ENCODE measurements around the gene TIMMDC1. TPM values are rescaled to one million over a fixed set of nuclear protein-coding genes. Genes with fewer than 3 reads are reported as not detected.

TIMMDC1 gene
- total RNA-seq, 5 donors from 2014 or later (not counting 1 experiment from before 2014, with no cell fraction given): 35.9 to 74.3 (median 68.0) TPM

DNA sequence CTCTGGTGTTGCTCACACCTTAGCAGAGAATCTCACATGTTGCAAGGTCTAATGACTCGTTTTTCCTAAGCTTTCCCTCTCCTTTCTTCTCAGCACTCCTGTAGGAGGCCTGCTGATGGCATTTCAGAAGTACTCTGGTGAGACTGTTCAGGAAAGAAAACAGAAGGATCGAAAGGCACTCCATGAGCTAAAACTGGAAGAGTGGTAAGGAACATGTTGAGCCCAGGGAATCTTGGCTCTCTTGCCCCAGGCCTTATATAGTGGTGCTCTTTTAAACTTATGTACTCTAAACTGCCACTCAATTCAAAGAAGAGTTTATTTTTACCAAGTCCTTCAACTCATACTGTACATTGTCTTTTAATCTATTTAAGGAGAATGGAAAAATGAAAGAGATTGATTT lies 18.8 kb downstream of the TIMMDC1 start:
- POLR2A ChIA-PET: no interaction called here
- Mint-ChIP-seq H3K27me3 (no peaks in the 10 kb centered on the region), H3K27ac (no peak overlapping the region), H3K4me3 (no peak overlapping the region), H3K4me1 (no peaks in the 10 kb centered on the region), H3K9me3 (peaks cover 0 to 7% (median 3%) of the 10 kb centered on the region in 3 donors), H3K36me3 (peaks cover 81% of the 10 kb centered on the region)
- ATAC-seq (replicated peaks in 1 of 4) (no peak), DNase-seq (no peak)
- H3K27ac ChIP-seq (ENCODE audit: low read length): no peak overlapping the region
- no peak overlapping the region for H3K4me3 ChIP-seq (ENCODE audit: control insufficient read depth in 1 of 2, extremely low read depth in 1 of 2, low read length in 1 of 2)
- CTCF ChIA-PET: no interaction called here
- WGBS (ENCODE audit: insufficient coverage): 100% methylated on average over 1 of the region's 2 CpGs
- H3K9me3 ChIP-seq: no peaks in the 10 kb centered on the region
- peaks cover 6 to 79% of the 10 kb centered on the region in 2 donors for H3K36me3 ChIP-seq (ENCODE audit: control insufficient read depth in 2 of 2, extremely low read depth in 1 of 2, insufficient read depth in 1 of 2, low read length in 1 of 2)
- H3K27me3 ChIP-seq (replicated peaks in 1 of 2; ENCODE audit: control insufficient read depth in 2 of 2, extremely low read depth in 1 of 2, insufficient read depth in 2 of 2, low read length in 1 of 2): no peaks in the 10 kb centered on the region
- H3K4me1 ChIP-seq (ENCODE audit: control insufficient read depth in 1 of 2, extremely low read depth in 1 of 2, insufficient read depth in 2 of 2, low read length in 2 of 2): no peaks in the 10 kb centered on the region

DNA sequence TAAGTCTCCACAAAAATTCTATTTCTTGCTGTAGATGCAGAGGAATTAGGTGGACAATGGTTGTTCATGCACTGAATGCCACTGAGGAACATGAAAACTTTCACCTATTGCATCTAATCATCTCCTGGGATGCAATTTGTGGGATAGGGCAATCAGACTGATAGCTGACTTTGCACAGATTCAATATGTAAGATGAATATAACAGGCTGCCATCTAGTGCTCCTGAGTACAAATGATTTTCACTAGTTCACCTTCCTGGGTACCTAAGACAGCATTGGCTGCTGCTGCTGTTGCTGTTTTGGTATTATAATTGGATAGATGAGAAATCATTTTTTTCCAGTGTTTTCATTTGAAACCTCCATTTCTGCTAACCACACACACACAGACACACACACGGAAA lies 19.7 kb downstream of the TIMMDC1 start:
- no peaks in the 10 kb centered on the region for H3K9me3 ChIP-seq
- H3K27ac Mint-ChIP-seq: no peak overlapping the region
- H3K36me3 Mint-ChIP-seq: peaks cover 83% of the 10 kb centered on the region
- no peak for ATAC-seq (replicated peaks in 1 of 4)
- H3K4me1 Mint-ChIP-seq: no peaks in the 10 kb centered on the region
- DNase-seq: no peak
- no peak overlapping the region for H3K27ac ChIP-seq (ENCODE audit: low read length)
- H3K4me3 ChIP-seq (ENCODE audit: control insufficient read depth in 1 of 2, extremely low read depth in 1 of 2, low read length in 1 of 2): no peak overlapping the region
- no peaks in the 10 kb centered on the region for H3K27me3 ChIP-seq (replicated peaks in 1 of 2; ENCODE audit: control insufficient read depth in 2 of 2, extremely low read depth in 1 of 2, insufficient read depth in 2 of 2, low read length in 1 of 2)
- no CpG with 5 or more reads among the region's 1 CpG for WGBS (ENCODE audit: insufficient coverage)
- ChIA-PET POLR2A (no interaction called here), CTCF (interaction anchor here in 1 of 2 donors (0.7 kb wide), 1 partner anchor 726 kb away, joined by 3 read pairs; no protein-coding TSS in a partner anchor)
- H3K27me3 Mint-ChIP-seq: no peaks in the 10 kb centered on the region
- no peak overlapping the region for H3K4me3 Mint-ChIP-seq
- H3K36me3 ChIP-seq (ENCODE audit: control insufficient read depth in 2 of 2, extremely low read depth in 1 of 2, insufficient read depth in 1 of 2, low read length in 1 of 2): peaks cover 6 to 77% of the 10 kb centered on the region in 2 donors
- H3K4me1 ChIP-seq (ENCODE audit: control insufficient read depth in 1 of 2, extremely low read depth in 1 of 2, insufficient read depth in 2 of 2, low read length in 2 of 2): no peaks in the 10 kb centered on the region
- peaks cover 0 to 7% (median 3%) of the 10 kb centered on the region in 3 donors for H3K9me3 Mint-ChIP-seq

DNA sequence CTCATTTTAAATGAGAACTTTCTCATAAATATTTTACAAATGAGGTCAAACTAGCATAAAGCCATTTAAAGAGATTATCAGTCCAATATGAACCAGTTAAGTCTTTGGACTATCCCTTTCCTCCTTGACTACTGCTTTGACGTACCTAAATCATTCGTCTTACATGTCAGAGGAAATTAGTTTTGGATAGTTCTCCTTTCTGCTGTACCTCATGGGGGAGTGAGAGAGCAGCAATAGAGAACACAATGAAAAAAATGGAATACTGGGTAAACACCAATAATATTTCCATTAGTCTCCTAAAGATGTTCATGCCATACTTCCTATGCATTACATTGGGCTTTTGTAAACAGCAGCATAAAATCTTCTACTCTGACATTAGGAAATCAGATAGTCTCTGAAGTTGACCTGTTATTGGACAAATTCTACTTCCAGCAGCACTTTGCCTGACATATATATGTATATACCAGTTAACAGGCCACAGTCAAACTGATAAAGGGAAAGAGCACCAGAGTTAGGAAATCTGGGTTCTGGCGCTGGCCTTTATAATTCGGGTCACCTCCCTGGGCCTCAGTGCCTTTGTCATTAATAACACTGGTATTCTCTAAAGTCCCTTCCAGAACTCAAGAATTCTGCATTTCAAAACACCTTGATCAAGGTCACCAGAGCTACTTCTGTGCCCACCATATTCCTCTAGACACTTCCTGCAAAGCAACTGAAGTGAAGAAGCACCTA lies 26.8 kb downstream of the TIMMDC1 start:
- H3K4me1 ChIP-seq (ENCODE audit: control insufficient read depth in 1 of 2, extremely low read depth in 1 of 2, insufficient read depth in 2 of 2, low read length in 2 of 2): no peaks in the 10 kb centered on the region
- Mint-ChIP-seq H3K4me1 (no peaks in the 10 kb centered on the region), H3K9me3 (peaks cover 0 to under 1% (median under 1%) of the 10 kb centered on the region in 3 donors), H3K27me3 (no peaks in the 10 kb centered on the region), H3K36me3 (peaks cover 58% of the 10 kb centered on the region), H3K27ac (no peak overlapping the region), H3K4me3 (no peak overlapping the region)
- H3K27ac ChIP-seq (ENCODE audit: low read length): no peak overlapping the region
- H3K9me3 ChIP-seq: no peaks in the 10 kb centered on the region
- 100% methylated on average over 2 of the region's 4 CpGs for WGBS (ENCODE audit: insufficient coverage)
- CTCF ChIA-PET: no interaction called here
- peaks cover 0 to 38% of the 10 kb centered on the region in 2 donors for H3K36me3 ChIP-seq (ENCODE audit: control insufficient read depth in 2 of 2, extremely low read depth in 1 of 2, insufficient read depth in 1 of 2, low read length in 1 of 2)
- H3K4me3 ChIP-seq (ENCODE audit: control insufficient read depth in 1 of 2, extremely low read depth in 1 of 2, low read length in 1 of 2): no peak overlapping the region
- ATAC-seq (replicated peaks in 1 of 4) (no peak), DNase-seq (no peak)
- POLR2A ChIA-PET: no interaction called here
- no peaks in the 10 kb centered on the region for H3K27me3 ChIP-seq (replicated peaks in 1 of 2; ENCODE audit: control insufficient read depth in 2 of 2, extremely low read depth in 1 of 2, insufficient read depth in 2 of 2, low read length in 1 of 2)

DNA sequence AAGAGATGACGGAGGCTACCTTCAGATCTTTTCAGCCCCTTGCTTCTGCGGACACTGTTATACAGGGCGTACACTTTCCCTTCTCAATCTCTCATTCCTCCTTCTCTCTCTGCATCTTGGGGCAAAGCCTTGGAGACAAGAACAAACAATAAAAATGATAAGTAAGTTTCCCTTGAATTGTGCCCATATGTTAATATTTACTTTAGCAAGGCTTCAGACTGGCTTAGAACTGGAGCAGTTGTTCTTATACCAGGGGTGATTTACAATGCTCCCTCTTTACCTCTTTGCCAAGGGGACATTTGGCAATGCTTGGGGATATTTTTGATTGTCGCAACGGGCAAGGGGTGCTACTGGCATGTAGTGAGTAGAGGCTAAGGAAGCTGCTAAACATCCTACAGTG lies 29.4 kb downstream of the TIMMDC1 start:
- Histone ChIP-seq H3K9me3 (no peaks in the 10 kb centered on the region), H3K4me1 (ENCODE audit: control insufficient read depth in 1 of 2, extremely low read depth in 1 of 2, insufficient read depth in 2 of 2, low read length in 2 of 2) (no peaks in the 10 kb centered on the region), H3K4me3 (ENCODE audit: control insufficient read depth in 1 of 2, extremely low read depth in 1 of 2, low read length in 1 of 2) (no peak overlapping the region), H3K36me3 (ENCODE audit: control insufficient read depth in 2 of 2, extremely low read depth in 1 of 2, insufficient read depth in 1 of 2, low read length in 1 of 2) (peaks cover 0 to 21% of the 10 kb centered on the region in 2 donors), H3K27me3 (replicated peaks in 1 of 2; ENCODE audit: control insufficient read depth in 2 of 2, extremely low read depth in 1 of 2, insufficient read depth in 2 of 2, low read length in 1 of 2) (no peaks in the 10 kb centered on the region), H3K27ac (ENCODE audit: low read length) (no peak overlapping the region)
- H3K9me3 Mint-ChIP-seq: no peaks in the 10 kb centered on the region
- DNase-seq: no peak
- no peak overlapping the region for H3K27ac Mint-ChIP-seq
- ChIA-PET POLR2A (no interaction called here), CTCF (no interaction called here)
- H3K36me3 Mint-ChIP-seq: peaks cover 38% of the 10 kb centered on the region
- no peaks in the 10 kb centered on the region for H3K4me1 Mint-ChIP-seq
- no peaks in the 10 kb centered on the region for H3K27me3 Mint-ChIP-seq
- WGBS (ENCODE audit: insufficient coverage): 100% methylated on average over 1 of the region's 5 CpGs
- ATAC-seq (replicated peaks in 1 of 4): no peak
- no peak overlapping the region for H3K4me3 Mint-ChIP-seq

DNA sequence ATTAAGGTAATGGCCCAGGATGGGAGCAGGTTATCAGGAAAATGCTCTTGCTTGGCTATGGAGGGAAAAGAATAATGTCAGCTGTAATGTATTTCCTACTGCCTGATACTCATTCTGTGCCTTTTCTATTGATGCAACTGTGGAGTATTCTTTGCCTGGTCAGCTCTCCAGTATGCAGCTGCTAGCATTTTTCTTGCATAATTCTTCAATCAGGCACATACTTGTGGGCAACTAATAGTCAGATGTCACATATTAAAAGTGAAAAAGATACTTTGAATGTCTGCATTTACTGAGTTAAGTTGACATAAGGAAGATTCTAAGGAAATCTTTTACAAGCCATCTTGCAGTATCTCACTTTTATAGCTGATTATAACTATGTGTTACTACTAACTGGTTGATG lies 31.5 kb downstream of the TIMMDC1 start:
- no peak overlapping the region for H3K4me3 ChIP-seq (ENCODE audit: control insufficient read depth in 1 of 2, extremely low read depth in 1 of 2, low read length in 1 of 2)
- POLR2A ChIA-PET: no interaction called here
- no peaks in the 10 kb centered on the region for H3K27me3 ChIP-seq (replicated peaks in 1 of 2; ENCODE audit: control insufficient read depth in 2 of 2, extremely low read depth in 1 of 2, insufficient read depth in 2 of 2, low read length in 1 of 2)
- H3K27ac ChIP-seq (ENCODE audit: low read length): no peak overlapping the region
- Mint-ChIP-seq H3K36me3 (peaks cover 19% of the 10 kb centered on the region), H3K4me1 (no peaks in the 10 kb centered on the region), H3K27me3 (no peaks in the 10 kb centered on the region), H3K4me3 (no peak overlapping the region), H3K9me3 (no peaks in the 10 kb centered on the region), H3K27ac (no peak overlapping the region)
- H3K36me3 ChIP-seq (ENCODE audit: control insufficient read depth in 2 of 2, extremely low read depth in 1 of 2, insufficient read depth in 1 of 2, low read length in 1 of 2): peaks cover 0 to 9% of the 10 kb centered on the region in 2 donors
- no peak for DNase-seq
- H3K9me3 ChIP-seq: no peaks in the 10 kb centered on the region
- H3K4me1 ChIP-seq (ENCODE audit: control insufficient read depth in 1 of 2, extremely low read depth in 1 of 2, insufficient read depth in 2 of 2, low read length in 2 of 2): no peaks in the 10 kb centered on the region
- CTCF ChIA-PET: no interaction called here
- no peak for ATAC-seq (replicated peaks in 1 of 4)

DNA sequence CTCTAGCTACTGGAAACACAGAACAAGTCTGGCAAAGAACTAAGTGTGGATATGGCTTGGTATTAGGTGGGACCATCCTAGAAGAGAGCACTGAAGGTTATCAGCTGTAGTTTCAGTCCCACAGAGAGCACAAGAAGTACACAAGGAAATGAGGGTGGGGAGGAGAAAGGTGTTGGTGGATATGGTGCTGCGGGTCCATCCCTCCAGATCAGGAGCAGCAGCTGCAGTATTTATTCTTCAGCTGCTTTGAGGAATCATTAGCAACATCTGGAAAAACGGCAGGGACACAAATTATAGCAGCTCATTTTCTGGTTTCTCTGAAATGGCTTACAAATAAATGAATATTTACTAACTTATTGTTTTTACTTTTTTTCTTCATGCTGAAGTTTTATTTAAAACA lies 32.1 kb downstream of the TIMMDC1 start:
- Histone ChIP-seq H3K9me3 (no peaks in the 10 kb centered on the region), H3K4me3 (ENCODE audit: control insufficient read depth in 1 of 2, extremely low read depth in 1 of 2, low read length in 1 of 2) (no peak overlapping the region), H3K27ac (ENCODE audit: low read length) (no peak overlapping the region), H3K27me3 (replicated peaks in 1 of 2; ENCODE audit: control insufficient read depth in 2 of 2, extremely low read depth in 1 of 2, insufficient read depth in 2 of 2, low read length in 1 of 2) (no peaks in the 10 kb centered on the region), H3K4me1 (ENCODE audit: control insufficient read depth in 1 of 2, extremely low read depth in 1 of 2, insufficient read depth in 2 of 2, low read length in 2 of 2) (no peaks in the 10 kb centered on the region), H3K36me3 (ENCODE audit: control insufficient read depth in 2 of 2, extremely low read depth in 1 of 2, insufficient read depth in 1 of 2, low read length in 1 of 2) (peaks cover 0 to 3% of the 10 kb centered on the region in 2 donors)
- Mint-ChIP-seq H3K4me3 (no peak overlapping the region), H3K36me3 (peaks cover 13% of the 10 kb centered on the region), H3K27ac (no peak overlapping the region), H3K9me3 (no peaks in the 10 kb centered on the region), H3K4me1 (no peaks in the 10 kb centered on the region), H3K27me3 (no peaks in the 10 kb centered on the region)
- WGBS (ENCODE audit: insufficient coverage): 80% methylated on average over 1 of the region's 2 CpGs
- no peak for DNase-seq
- ChIA-PET CTCF (interaction anchor here in 1 of 2 donors (0.6 kb wide), 1 partner anchor 459 kb away, joined by 4 read pairs; no protein-coding TSS in a partner anchor), POLR2A (no interaction called here)
- no peak for ATAC-seq (replicated peaks in 1 of 4)
